Smooth muscle cell (in vitro differentiated cells): ENCODE results near the gene ZBTB8B. TPM values are rescaled to one million over a fixed set of nuclear protein-coding genes. Genes with fewer than 3 reads are reported as not detected.
"Not testable (repeated sequence)": the region's sequence is repeated elsewhere in the genome, so short reads cannot be mapped to it uniquely, and the experiment has no call there.

ENCODE experiments used
- DNase-seq: peaks from one replicate; lab custom pipeline; 2025; ENCODE audit not compliant: unreplicated experiment; lab: John Stamatoyannopoulos, UW
- H2AFZ ChIP-seq: fragments of 200-600 bp; sonication (generic); 2 replicates; pipeline ENCODE4 v1.6.0; 2016; ENCODE audit warnings: antibody characterized with exemption, low read depth, mild to moderate bottlenecking
- H3F3A ChIP-seq: fragments of 200-600 bp; sonication (generic); 2 replicates; pipeline ENCODE4 v1.6.0; 2017; ENCODE audit warnings: antibody characterized with exemption, low read depth
- H3K27ac ChIP-seq: fragments of 200-600 bp; sonication (generic); 2 replicates; pipeline ENCODE4 v1.5.1; 2016; ENCODE audit warnings: low read depth, mild to moderate bottlenecking
- H3K27me3 ChIP-seq: fragments of 200-600 bp; sonication (generic); 2 replicates; pipeline ENCODE4 v1.6.1; 2016; ENCODE audit warnings: low read depth, mild to moderate bottlenecking
- H3K36me3 ChIP-seq: fragments of 200-600 bp; sonication (generic); 2 replicates; pipeline ENCODE4 v1.5.1; 2016; ENCODE audit warnings: low read depth
- H3K4me1 ChIP-seq: fragments of 200-600 bp; sonication (generic); 2 replicates; pipeline ENCODE4 v1.5.1; 2016; ENCODE audit warnings: low read depth
- H3K4me2 ChIP-seq: fragments of 200-600 bp; sonication (generic); 2 replicates; pipeline ENCODE4 v1.6.0; 2016; ENCODE audit warnings: mild to moderate bottlenecking
- H3K4me3 ChIP-seq: fragments of 200-600 bp; sonication (generic); 2 replicates; pipeline ENCODE4 v1.5.1; 2016; ENCODE audit warnings: mild to moderate bottlenecking
- H3K79me2 ChIP-seq: fragments of 200-600 bp; sonication (generic); 2 replicates; pipeline ENCODE4 v1.6.0; 2016; ENCODE audit warnings: low read depth, mild to moderate bottlenecking
- H3K9ac ChIP-seq: fragments of 200-600 bp; sonication (generic); 2 replicates; pipeline ENCODE4 v1.6.0; 2016; ENCODE audit warnings: low read depth
- H3K9me3 ChIP-seq: fragments of 200-600 bp; sonication (generic); replicated peaks from 2 replicates; pipeline ENCODE4 v1.5.1; 2016; ENCODE audit warnings: low read depth
- H4K20me1 ChIP-seq: fragments of 200-600 bp; sonication (generic); 2 replicates; pipeline ENCODE4 v1.6.0; 2016; ENCODE audit warnings: low read depth
- CTCF ChIP-seq: fragments of 200-600 bp; sonication (generic); IDR thresholded peaks from 2 replicates; pipeline ENCODE4 v1.5.1; 2017; ENCODE audit warnings: borderline replicate concordance, mild to moderate bottlenecking, antibody characterized with exemption; ENCODE audit not compliant: insufficient read depth, poor library complexity, severe bottlenecking
- WGBS: methylation state at CpG from one replicate; pipeline ENCODE4 v1.1.7; 2016; ENCODE audit warnings: low lambda C conversion rate; 5-methylcytosine and 5-hydroxymethylcytosine counted together
- polyA plus RNA-seq: library from polyadenylated mRNA; unstranded; fragments of >200 nt; fragmentation: Nextera tagmentation; extraction: Ambion mirVana; gene quantifications from 2 replicates; pipeline ENCODE4 v1.2.1, GENCODE V29; 2016
- total RNA-seq: library from RNA; depleted of rRNA; stranded (reverse); fragments of >200 nt; gene quantifications from 2 replicates; pipeline ENCODE4 v1.2.3, GENCODE V29; 2014

Gene ZBTB8B
- total and polyA plus RNA-seq, 2 experiments from 2014 or later: 0.13 TPM; not detected in 1

- Histone ChIP-seq H3K79me2 (no peaks in the 10 kb centered on the region), H2AFZ (no peak overlapping the region), H3K9me3 (no peaks in the 10 kb centered on the region), H3K4me2 (no peak overlapping the region), H3F3A (no peaks in the 10 kb centered on the region), H3K9ac (no peak overlapping the region), H4K20me1 (no peaks in the 10 kb centered on the region), H3K4me3 (no peak overlapping the region), H3K27me3 (no peaks in the 10 kb centered on the region), H3K27ac (no peak overlapping the region), H3K4me1 (no peaks in the 10 kb centered on the region), H3K36me3 (no peaks in the 10 kb centered on the region)
- no peak for DNase-seq
- WGBS: 78% methylated on average over 2 of the region's 2 CpGs
- no peak for TF ChIP-seq CTCF
Measured at GRCh38 chr1:32480003-32480402, 15.1 kb downstream of the ZBTB8B start.

- no peak overlapping the region for H3K4me3 ChIP-seq
- H3K4me2 ChIP-seq: no peak overlapping the region
- H3K79me2 ChIP-seq: no peaks in the 10 kb centered on the region
- H3K27me3 ChIP-seq: no peaks in the 10 kb centered on the region
- no peak overlapping the region for H2AFZ ChIP-seq
- H3K9ac ChIP-seq: no peak overlapping the region
- no peak for DNase-seq
- no peak overlapping the region for H3K27ac ChIP-seq
- no peak for TF ChIP-seq CTCF
- no peaks in the 10 kb centered on the region for H4K20me1 ChIP-seq
- no peaks in the 10 kb centered on the region for H3K36me3 ChIP-seq
- H3K9me3 ChIP-seq: no peaks in the 10 kb centered on the region
- H3F3A ChIP-seq: peaks cover 4% of the 10 kb centered on the region
- H3K4me1 ChIP-seq: no peaks in the 10 kb centered on the region
- 98% methylated on average over 12 of the region's 12 CpGs for WGBS
Measured at GRCh38 chr1:32480761-32481160, 15.9 kb downstream of the ZBTB8B start.

GRCh38 chr1:32481788-32482187, 16.9 kb downstream of the ZBTB8B start:
- WGBS: 95% methylated on average over 3 of the region's 3 CpGs
- not testable (repeated sequence) for H3K27me3 ChIP-seq, H3K9me3 ChIP-seq, H3F3A ChIP-seq, H3K9ac ChIP-seq, H3K4me2 ChIP-seq, H3K27ac ChIP-seq, H3K36me3 ChIP-seq, DNase-seq, H4K20me1 ChIP-seq, H2AFZ ChIP-seq, H3K4me3 ChIP-seq, H3K79me2 ChIP-seq, H3K4me1 ChIP-seq

- no peak for DNase-seq
- no peaks in the 10 kb centered on the region for H4K20me1 ChIP-seq
- peaks cover 8% of the 10 kb centered on the region for H3F3A ChIP-seq
- no peaks in the 10 kb centered on the region for H3K9me3 ChIP-seq
- no peak for TF ChIP-seq CTCF
- H2AFZ ChIP-seq: no peak overlapping the region
- H3K4me2 ChIP-seq: no peak overlapping the region
- no peaks in the 10 kb centered on the region for H3K36me3 ChIP-seq
- H3K4me3 ChIP-seq: no peak overlapping the region
- no peaks in the 10 kb centered on the region for H3K79me2 ChIP-seq
- no peak overlapping the region for H3K9ac ChIP-seq
- no peaks in the 10 kb centered on the region for H3K4me1 ChIP-seq
- H3K27me3 ChIP-seq: no peaks in the 10 kb centered on the region
- WGBS: 65% methylated on average over 3 of the region's 3 CpGs
- H3K27ac ChIP-seq: no peak overlapping the region
Measured at GRCh38 chr1:32485554-32486255, 20.8 kb downstream of the ZBTB8B start.
